Transverse colon (tissue), 4 donors: ENCODE measurements around the gene TMEM63B.

Experiments used
- CTCF ChIP-seq, 5 experiments: fragments of 200-600 bp in 3 of 5; fragments of 450-650 bp in 2 of 5; sonication (generic) in 3 of 5; IDR thresholded peaks; 1 replicate in 2 of 5; 2 replicates in 3 of 5; pipeline ENCODE4 v1.5.1; 2016 to 2017; ENCODE audit warnings: antibody characterized with exemption in 5 of 5, inconsistent platforms in 3 of 5, mild to moderate bottlenecking in 2 of 5, moderate library complexity in 1 of 5
- EP300 ChIP-seq: sonication (generic); formaldehyde crosslinking; IDR thresholded peaks from one replicate; pipeline ENCODE4 v1.6.1; 2017; ENCODE audit warnings: antibody characterized with exemption, low read depth
- POLR2A ChIP-seq: fragments of 450-650 bp; IDR thresholded peaks from one replicate; pipeline ENCODE4 v1.6.1; 2016; ENCODE audit warnings: antibody characterized with exemption, mild to moderate bottlenecking, moderate library complexity
- POLR2AphosphoS5 ChIP-seq, 3 donors: sonication (generic); formaldehyde crosslinking; IDR thresholded peaks; one replicate each; pipeline ENCODE4 v1.6.1; 2016; ENCODE audit warnings: antibody characterized with exemption in 3 of 3

GRCh38 chr6:44100088-44100550 lies 27.2 kb upstream of the TMEM63B start:
- TF ChIP-seq CTCF (IDR thresholded peaks at IDR 0.05) = peak; percentile 30 to 66 (median 54)
- no peak for TF ChIP-seq POLR2A
- TF ChIP-seq POLR2AphosphoS5 (IDR thresholded peaks at IDR 0.05) = no peak
- no peak for TF ChIP-seq EP300
